Fibroblast of villous mesenchyme (primary cell): ENCODE measurements around the gene MBD4. TPM values are rescaled to one million over a fixed set of nuclear protein-coding genes. Genes with fewer than 3 reads are reported as not detected.

Experiments
- DNase-seq: peaks from one replicate; pipeline ENCODE4 v3.0.0-alpha.2; 2010; ENCODE audit warnings: low read depth
- H3K4me3 ChIP-seq: 2 replicates; pipeline ENCODE4 v1.5.1; 2011; ENCODE audit warnings: low read depth, mild to moderate bottlenecking, low read length
- total RNA-seq: library from RNA; depleted of rRNA; stranded (reverse); fragments of >200 nt; gene quantifications from 2 replicates; pipeline ENCODE4 v1.2.3, GENCODE V29; 2012
- TF ChIP-seq, protein P1 (sequence below): IDR thresholded peaks from 2 replicates; pipeline ENCODE4 v1.5.1; 2012; ENCODE audit warnings: low read depth, mild to moderate bottlenecking, low read length; ENCODE audit not compliant: insufficient read depth

MBD4 gene
- total RNA-seq, 1 donor = 32.0 TPM

DNA sequence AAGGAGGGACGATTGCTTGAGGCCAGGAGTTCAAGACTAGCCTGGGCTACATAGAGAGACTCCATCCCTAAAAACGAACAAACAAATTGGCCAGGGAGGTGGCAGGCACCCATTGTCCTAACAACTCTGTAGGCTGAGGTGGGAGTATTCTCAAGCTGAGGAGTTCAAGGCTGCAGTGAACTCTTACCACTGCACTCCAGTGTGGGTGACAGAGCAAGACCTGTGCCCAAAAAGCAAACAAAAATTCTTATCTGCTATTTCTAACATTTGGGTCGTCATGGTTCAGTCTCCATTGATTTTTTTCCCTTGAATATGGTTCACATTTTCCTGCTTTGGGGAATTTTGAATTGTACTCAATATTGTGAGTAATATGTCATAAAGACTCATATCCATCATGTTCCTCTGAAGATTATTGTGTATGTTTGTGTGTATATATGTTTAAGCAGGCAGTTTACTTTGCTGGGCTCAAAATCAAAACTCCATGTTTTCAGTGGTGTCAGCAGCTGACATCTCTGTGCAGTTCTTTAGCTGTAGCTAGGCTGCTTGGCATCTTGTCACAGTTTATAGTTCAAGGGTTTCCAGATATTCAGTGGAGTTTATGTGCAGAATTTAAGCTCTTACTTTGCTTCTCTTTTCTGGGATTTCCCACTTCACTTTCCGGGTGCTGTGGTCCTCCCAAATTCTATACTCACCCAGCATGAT lies 33.5 kb upstream of the MBD4 start:
- TF ChIP-seq, protein P1, sequence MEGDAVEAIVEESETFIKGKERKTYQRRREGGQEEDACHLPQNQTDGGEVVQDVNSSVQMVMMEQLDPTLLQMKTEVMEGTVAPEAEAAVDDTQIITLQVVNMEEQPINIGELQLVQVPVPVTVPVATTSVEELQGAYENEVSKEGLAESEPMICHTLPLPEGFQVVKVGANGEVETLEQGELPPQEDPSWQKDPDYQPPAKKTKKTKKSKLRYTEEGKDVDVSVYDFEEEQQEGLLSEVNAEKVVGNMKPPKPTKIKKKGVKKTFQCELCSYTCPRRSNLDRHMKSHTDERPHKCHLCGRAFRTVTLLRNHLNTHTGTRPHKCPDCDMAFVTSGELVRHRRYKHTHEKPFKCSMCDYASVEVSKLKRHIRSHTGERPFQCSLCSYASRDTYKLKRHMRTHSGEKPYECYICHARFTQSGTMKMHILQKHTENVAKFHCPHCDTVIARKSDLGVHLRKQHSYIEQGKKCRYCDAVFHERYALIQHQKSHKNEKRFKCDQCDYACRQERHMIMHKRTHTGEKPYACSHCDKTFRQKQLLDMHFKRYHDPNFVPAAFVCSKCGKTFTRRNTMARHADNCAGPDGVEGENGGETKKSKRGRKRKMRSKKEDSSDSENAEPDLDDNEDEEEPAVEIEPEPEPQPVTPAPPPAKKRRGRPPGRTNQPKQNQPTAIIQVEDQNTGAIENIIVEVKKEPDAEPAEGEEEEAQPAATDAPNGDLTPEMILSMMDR = no peak
- no peak overlapping the region for H3K4me3 ChIP-seq
- DNase-seq = no peak

DNA sequence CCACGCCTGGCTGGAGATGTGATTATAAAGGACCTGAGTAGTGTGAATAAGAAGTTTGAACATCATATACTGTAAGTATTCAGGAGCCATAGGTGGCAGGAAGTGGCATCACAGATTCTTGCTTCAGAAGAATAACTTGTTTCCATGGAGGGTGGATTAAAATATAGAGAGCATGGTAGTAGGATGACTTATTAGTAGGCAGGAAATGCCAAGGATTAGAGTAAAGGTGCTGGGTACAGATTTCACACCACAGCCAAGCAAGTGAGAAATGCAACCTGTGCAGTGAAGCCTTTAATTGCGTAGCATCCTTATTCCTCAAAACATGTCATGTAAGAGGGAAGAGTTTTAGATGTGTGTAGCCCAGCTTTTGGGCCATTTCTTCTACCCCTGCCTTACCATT lies 31.1 kb upstream of the MBD4 start:
- TF ChIP-seq, protein P1 = no peak
- no peak overlapping the region for H3K4me3 ChIP-seq
- DNase-seq = no peak

DNA sequence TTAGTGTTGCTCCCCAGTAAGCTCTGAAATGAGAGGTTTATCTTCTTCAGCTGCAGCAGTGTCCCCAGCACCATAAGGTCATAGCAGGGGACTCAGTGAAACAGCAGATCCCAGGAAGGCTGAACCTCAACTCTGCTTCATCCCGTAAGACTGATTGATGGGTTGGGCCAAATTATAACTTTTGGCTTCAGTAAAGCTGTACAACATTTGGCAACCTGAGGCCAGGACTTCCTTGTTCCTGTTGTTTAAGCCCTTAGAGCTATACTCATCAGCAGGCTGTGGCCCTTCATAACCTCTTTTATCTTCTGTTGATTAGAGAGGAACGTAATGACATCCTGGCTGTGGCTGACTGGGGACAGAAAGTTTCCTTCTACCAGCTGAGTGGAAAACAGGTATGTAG lies 29.3 kb upstream of the MBD4 start:
- H3K4me3 ChIP-seq = no peak overlapping the region
- DNase-seq = no peak
- TF ChIP-seq, protein P1 = no peak

DNA sequence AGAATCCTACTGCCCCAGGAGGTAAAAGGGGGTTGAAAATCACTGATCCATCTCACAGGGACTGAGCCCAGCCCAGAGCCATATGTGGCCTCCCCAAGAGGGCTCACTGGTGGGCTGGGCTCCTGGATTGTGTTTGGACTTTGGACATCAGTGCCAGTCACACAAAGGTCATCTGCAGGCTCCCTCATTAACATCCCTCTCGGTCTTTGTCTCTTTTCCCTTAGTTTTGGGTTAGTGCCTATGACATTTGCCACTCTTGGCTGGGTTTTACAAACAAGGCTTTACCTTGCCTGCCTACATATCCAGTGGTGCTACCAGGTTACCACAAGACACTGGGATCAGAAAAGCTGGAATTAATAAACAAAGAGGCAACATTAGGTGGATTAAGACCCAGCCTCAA lies 28.2 kb upstream of the MBD4 start:
- TF ChIP-seq, protein P1 = no peak
- no peak for DNase-seq
- H3K4me3 ChIP-seq = no peak overlapping the region

DNA sequence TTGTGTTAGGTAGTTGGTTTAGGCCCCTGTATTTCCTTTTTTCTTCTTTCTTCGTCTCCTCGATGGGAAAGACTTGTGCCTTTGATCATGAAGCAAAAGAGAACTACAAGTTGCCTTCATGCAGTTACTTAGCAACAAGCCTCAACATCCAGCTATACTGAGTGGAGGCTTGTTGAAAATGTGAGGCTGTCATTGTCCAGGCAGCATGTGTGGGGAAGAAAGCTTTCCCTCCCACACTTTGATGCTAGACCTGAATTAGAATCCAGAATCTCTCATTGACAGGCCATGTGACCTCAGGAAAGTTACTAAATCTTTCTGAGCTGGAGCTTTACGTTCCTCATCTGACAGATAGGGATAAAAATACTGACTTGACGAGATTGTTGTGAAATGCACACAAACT lies 24.0 kb upstream of the MBD4 start:
- H3K4me3 ChIP-seq = no peak overlapping the region
- TF ChIP-seq, protein P1 = no peak
- no peak for DNase-seq

DNA sequence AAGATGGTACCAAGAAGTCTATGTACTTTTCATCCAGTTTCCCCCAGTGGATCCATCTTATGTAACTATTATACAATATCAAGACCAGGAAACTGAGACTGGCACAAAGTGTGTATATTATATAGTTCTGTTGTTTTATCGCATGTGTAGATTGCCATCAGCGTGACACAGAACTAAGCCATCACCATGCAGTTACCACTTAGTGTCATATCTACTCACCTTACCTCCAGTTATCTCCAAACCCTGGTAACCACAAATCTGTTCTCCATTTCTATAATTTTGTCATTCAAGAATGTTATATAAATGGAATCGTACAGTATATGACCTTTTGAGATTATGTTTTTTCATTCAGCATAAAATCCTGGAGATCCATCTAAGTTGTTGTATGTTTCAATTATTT lies 23.3 kb upstream of the MBD4 start:
- H3K4me3 ChIP-seq = no peak overlapping the region
- TF ChIP-seq, protein P1 = no peak
- no peak for DNase-seq
